H1 (cell line): ENCODE data around the gene ANKS1A.

Experiments used
- CEBPB ChIP-seq: IDR thresholded peaks from 2 replicates; pipeline ENCODE4 v1.6.1; 2012; ENCODE audit warnings: low read depth, low read length
- EP300 ChIP-seq, 2 experiments: IDR thresholded peaks; 1 replicate in 1 of 2; 2 replicates in 1 of 2; pipeline ENCODE4 v1.6.1; 2011 to 2012; ENCODE audit warnings: low read depth in 2 of 2, low read length in 2 of 2, mild to moderate bottlenecking in 2 of 2, borderline replicate concordance in 1 of 2, inconsistent platforms in 1 of 2, moderate library complexity in 1 of 2
- EZH2 ChIP-seq: fragments of 200-600 bp; sonication (generic); IDR thresholded peaks from 2 replicates; pipeline ENCODE4 v1.7.1; 2012; ENCODE audit warnings: low read depth, mild to moderate bottlenecking, moderate library complexity, low read length, inconsistent platforms; ENCODE audit not compliant: severe bottlenecking
- GTF2F1 ChIP-seq: IDR thresholded peaks from 2 replicates; pipeline ENCODE4 v1.6.1; 2012; ENCODE audit warnings: low read depth, low read length, improper control_type of control experiment, borderline replicate concordance
- MAFK ChIP-seq: IDR thresholded peaks from 2 replicates; pipeline ENCODE4 v1.6.1; 2012; ENCODE audit warnings: low read depth, mild to moderate bottlenecking, improper control_type of control experiment, low read length
- SIN3A ChIP-seq, 2 experiments: IDR thresholded peaks in 1 of 2; conservative IDR thresholded peaks in 1 of 2; 2 replicates each; pipeline ENCODE4 v1.6.1; 2011 to 2012; ENCODE audit warnings: low read length in 2 of 2, improper control_type of control experiment in 1 of 2, low read depth in 1 of 2, mild to moderate bottlenecking in 1 of 2
- SP1 ChIP-seq: IDR thresholded peaks from 2 replicates; pipeline ENCODE4 v1.6.1; 2011; ENCODE audit warnings: low read depth, low read length
- TF ChIP-seq, protein P1 (sequence below): IDR thresholded peaks from 2 replicates; pipeline ENCODE4 v1.6.1; 2012; ENCODE audit warnings: inconsistent platforms
- TF ChIP-seq, protein P2 (sequence below), 3 experiments: IDR thresholded peaks; 1 replicate in 2 of 3; 2 replicates in 1 of 3; pipeline versions ENCODE4 v1.5.1 to v1.6.1; 2011; ENCODE audit warnings: low read length in 3 of 3, mild to moderate bottlenecking in 3 of 3, inconsistent platforms in 2 of 3, low read depth in 1 of 3, moderate library complexity in 1 of 3; ENCODE audit not compliant: insufficient read depth in 1 of 3; ENCODE audit errors: control extremely low read depth in 1 of 3

DNA sequence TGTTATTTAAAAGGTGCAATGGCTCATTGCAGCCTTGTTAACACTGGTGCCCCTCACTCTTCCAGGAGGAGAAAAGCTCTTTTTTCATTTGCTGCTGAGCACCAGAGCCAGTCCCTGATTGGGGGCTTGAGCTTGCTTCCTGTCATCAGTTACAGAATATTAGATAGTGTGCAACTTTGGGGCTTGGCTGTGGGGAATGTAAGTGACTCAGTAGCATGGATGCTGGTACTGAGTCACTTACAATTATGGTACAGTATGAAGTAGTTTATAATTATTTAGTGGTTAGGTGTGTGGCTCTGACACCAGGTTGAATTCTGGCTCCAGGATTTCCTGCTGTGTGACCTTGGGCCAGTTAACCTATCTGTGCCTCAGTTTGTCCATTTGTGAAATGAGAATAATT lies 37.6 kb downstream of the ANKS1A start:
- TF ChIP-seq SP1 (no peak), SIN3A (conservative IDR thresholded peaks at IDR 0.05 in 1 of 2, IDR thresholded peaks at IDR 0.05 in 1 of 2; ENCODE audit: low read depth in 1 of 2, low read length in 2 of 2) (no peak), EP300 (IDR thresholded peaks at IDR 0.05; ENCODE audit: borderline replicate concordance in 1 of 2, low read depth in 2 of 2, low read length in 2 of 2) (no peak), MAFK (no peak), GTF2F1 (no peak), EZH2 (no peak), CEBPB (no peak)
- TF ChIP-seq, protein P1, sequence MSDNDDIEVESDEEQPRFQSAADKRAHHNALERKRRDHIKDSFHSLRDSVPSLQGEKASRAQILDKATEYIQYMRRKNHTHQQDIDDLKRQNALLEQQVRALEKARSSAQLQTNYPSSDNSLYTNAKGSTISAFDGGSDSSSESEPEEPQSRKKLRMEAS = no peak
- TF ChIP-seq, protein P2, sequence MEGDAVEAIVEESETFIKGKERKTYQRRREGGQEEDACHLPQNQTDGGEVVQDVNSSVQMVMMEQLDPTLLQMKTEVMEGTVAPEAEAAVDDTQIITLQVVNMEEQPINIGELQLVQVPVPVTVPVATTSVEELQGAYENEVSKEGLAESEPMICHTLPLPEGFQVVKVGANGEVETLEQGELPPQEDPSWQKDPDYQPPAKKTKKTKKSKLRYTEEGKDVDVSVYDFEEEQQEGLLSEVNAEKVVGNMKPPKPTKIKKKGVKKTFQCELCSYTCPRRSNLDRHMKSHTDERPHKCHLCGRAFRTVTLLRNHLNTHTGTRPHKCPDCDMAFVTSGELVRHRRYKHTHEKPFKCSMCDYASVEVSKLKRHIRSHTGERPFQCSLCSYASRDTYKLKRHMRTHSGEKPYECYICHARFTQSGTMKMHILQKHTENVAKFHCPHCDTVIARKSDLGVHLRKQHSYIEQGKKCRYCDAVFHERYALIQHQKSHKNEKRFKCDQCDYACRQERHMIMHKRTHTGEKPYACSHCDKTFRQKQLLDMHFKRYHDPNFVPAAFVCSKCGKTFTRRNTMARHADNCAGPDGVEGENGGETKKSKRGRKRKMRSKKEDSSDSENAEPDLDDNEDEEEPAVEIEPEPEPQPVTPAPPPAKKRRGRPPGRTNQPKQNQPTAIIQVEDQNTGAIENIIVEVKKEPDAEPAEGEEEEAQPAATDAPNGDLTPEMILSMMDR (IDR thresholded peaks at IDR 0.05; ENCODE audit: control extremely low read depth in 1 of 3, insufficient read depth in 1 of 3, low read depth in 1 of 3, low read length in 3 of 3) = no peak
